ENCODE data around the gene CES5A.

CES5A gene

DNA sequence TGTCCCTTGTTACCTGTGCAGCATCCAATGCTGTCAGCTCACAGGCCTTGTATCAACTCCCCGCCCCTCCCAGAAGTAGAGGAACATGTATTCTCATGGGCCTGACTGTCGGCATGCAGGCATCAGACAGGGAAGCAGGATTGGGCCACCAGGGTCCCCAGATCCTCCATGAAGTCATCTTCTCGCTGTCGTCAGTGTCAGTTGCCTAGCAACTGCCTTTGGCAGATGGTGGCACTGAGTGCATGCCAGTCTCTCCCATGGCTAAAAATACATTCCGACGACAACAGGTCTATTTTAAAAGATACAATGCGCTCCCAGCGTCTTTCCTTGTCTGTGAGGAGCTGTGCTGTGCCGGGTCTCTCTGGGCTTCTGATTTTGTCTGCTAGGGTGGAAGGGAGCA, 36.8 kb upstream of the CES5A start:
- no peaks in the 10 kb centered on the region for H4K20me1 ChIP-seq (ENCODE audit: insufficient read depth, low read length)
- no peak overlapping the region for H3K9ac ChIP-seq (ENCODE audit: low read length)
- 0 out of 2 replicates have a peak, but pooled peaks cover 8% of the 10 kb centered on the region for H3K27me3 ChIP-seq (ENCODE audit: low read depth, low read length)
- no peak overlapping the region for H2AFZ ChIP-seq (ENCODE audit: low read depth, low read length)
- no peaks in the 10 kb centered on the region for H3K36me3 ChIP-seq (replicated peaks; ENCODE audit: low read depth, low read length)
- no peaks in the 10 kb centered on the region for H3K4me1 ChIP-seq (ENCODE audit: low read length)
- H3K27ac ChIP-seq (ENCODE audit: low read length) = no peak overlapping the region
- no peaks in the 10 kb centered on the region for H3K9me3 ChIP-seq (ENCODE audit: insufficient read depth, low read length)
- H3K79me2 ChIP-seq (ENCODE audit: low read length) = no peaks in the 10 kb centered on the region
- TF ChIP-seq EZH2phosphoT487 (IDR thresholded peaks at IDR 0.05; ENCODE audit: low read depth) = no peak
- TF ChIP-seq, protein P1, sequence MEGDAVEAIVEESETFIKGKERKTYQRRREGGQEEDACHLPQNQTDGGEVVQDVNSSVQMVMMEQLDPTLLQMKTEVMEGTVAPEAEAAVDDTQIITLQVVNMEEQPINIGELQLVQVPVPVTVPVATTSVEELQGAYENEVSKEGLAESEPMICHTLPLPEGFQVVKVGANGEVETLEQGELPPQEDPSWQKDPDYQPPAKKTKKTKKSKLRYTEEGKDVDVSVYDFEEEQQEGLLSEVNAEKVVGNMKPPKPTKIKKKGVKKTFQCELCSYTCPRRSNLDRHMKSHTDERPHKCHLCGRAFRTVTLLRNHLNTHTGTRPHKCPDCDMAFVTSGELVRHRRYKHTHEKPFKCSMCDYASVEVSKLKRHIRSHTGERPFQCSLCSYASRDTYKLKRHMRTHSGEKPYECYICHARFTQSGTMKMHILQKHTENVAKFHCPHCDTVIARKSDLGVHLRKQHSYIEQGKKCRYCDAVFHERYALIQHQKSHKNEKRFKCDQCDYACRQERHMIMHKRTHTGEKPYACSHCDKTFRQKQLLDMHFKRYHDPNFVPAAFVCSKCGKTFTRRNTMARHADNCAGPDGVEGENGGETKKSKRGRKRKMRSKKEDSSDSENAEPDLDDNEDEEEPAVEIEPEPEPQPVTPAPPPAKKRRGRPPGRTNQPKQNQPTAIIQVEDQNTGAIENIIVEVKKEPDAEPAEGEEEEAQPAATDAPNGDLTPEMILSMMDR (IDR thresholded peaks at IDR 0.05; ENCODE audit: low read depth, low read length) = no peak
- no peak overlapping the region for H3K4me2 ChIP-seq (ENCODE audit: low read length)
- H3K4me3 ChIP-seq (ENCODE audit: low read length) = no peak overlapping the region

DNA sequence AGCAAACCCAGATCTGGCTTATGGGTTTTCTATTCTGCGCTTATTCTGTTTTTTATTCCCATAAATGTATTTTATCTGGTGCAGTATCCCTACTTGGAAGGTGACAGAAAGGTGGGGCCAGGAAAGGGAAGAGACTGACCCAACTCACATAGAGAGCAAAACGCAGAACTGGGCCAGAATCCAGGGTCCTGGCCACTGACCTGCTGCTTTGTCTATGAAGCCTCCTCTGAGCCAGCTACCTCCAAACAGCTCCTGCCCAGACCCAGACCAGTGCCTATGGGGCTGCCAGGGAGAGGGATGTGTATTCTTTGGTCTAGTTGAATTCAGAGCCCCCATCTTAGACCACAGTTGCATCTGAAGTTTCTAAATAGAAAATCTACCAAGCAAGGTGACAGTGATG, 36.4 kb upstream of the CES5A start:
- H3K9ac ChIP-seq (ENCODE audit: low read length) = no peak overlapping the region
- H3K79me2 ChIP-seq (ENCODE audit: low read length) = no peaks in the 10 kb centered on the region
- H3K27ac ChIP-seq (ENCODE audit: low read length) = no peak overlapping the region
- no peaks in the 10 kb centered on the region for H3K9me3 ChIP-seq (ENCODE audit: insufficient read depth, low read length)
- no peaks in the 10 kb centered on the region for H4K20me1 ChIP-seq (ENCODE audit: insufficient read depth, low read length)
- 0 out of 2 replicates have a peak, but pooled peaks cover 8% of the 10 kb centered on the region for H3K27me3 ChIP-seq (ENCODE audit: low read depth, low read length)
- H3K4me1 ChIP-seq (ENCODE audit: low read length) = no peaks in the 10 kb centered on the region
- H3K36me3 ChIP-seq (replicated peaks; ENCODE audit: low read depth, low read length) = no peaks in the 10 kb centered on the region
- TF ChIP-seq, protein P1 (IDR thresholded peaks at IDR 0.05; ENCODE audit: low read depth, low read length) = no peak
- TF ChIP-seq EZH2phosphoT487 (IDR thresholded peaks at IDR 0.05; ENCODE audit: low read depth) = no peak
- H3K4me3 ChIP-seq (ENCODE audit: low read length) = no peak overlapping the region
- no peak overlapping the region for H3K4me2 ChIP-seq (ENCODE audit: low read length)
- H2AFZ ChIP-seq (ENCODE audit: low read depth, low read length) = no peak overlapping the region

DNA sequence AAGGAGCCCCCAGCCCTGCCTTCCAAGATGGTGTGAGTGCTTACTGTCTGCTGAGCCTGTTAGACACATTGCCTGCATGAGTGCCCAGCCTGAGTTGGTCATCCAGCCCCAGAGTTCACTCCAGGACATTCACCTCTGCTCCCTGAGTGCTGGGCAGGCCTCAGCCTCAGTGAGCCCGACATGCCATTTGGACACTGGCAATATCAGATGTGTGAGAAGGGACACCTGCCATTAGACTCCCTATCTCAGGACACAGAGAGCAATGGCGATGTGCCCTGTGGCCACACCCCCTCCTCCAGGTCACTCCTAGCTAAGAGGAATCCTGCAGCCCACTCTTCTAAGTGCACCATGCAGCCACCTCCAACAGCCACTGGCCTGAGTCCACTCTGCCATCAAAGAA, 34.7 kb upstream of the CES5A start:
- H3K9me3 ChIP-seq (ENCODE audit: insufficient read depth, low read length) = no peaks in the 10 kb centered on the region
- TF ChIP-seq, protein P1 (IDR thresholded peaks at IDR 0.05; ENCODE audit: low read depth, low read length) = no peak
- TF ChIP-seq EZH2phosphoT487 (IDR thresholded peaks at IDR 0.05; ENCODE audit: low read depth) = no peak
- no peaks in the 10 kb centered on the region for H3K36me3 ChIP-seq (replicated peaks; ENCODE audit: low read depth, low read length)
- H3K27ac ChIP-seq (ENCODE audit: low read length) = no peak overlapping the region
- no peaks in the 10 kb centered on the region for H3K4me1 ChIP-seq (ENCODE audit: low read length)
- H3K4me3 ChIP-seq (ENCODE audit: low read length) = no peak overlapping the region
- 0 out of 2 replicates have a peak, but pooled peaks cover 8% of the 10 kb centered on the region for H3K27me3 ChIP-seq (ENCODE audit: low read depth, low read length)
- H3K4me2 ChIP-seq (ENCODE audit: low read length) = no peak overlapping the region
- H4K20me1 ChIP-seq (ENCODE audit: insufficient read depth, low read length) = no peaks in the 10 kb centered on the region
- H3K79me2 ChIP-seq (ENCODE audit: low read length) = no peaks in the 10 kb centered on the region
- H2AFZ ChIP-seq (ENCODE audit: low read depth, low read length) = no peak overlapping the region
- H3K9ac ChIP-seq (ENCODE audit: low read length) = no peak overlapping the region

DNA sequence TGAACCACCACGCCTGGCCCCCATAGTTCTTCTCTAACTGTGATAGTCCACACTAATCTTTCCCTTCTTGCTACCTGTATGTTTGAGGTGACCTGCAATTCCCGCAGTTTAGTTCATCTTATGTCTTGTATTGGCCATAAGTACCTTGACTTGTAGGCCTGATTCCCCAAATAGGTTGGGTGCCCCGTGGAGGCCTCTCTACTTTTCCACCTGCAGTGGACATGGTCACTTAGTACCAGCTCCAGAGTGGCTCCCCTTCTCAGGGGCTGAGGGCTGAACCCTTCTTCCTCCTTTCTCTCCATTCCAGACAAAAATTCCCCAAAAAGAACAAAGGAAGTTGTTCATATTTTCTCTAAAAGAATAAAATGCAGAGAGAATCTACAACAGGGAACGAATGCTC, 33.5 kb upstream of the CES5A start:
- no peak overlapping the region for H3K27ac ChIP-seq (ENCODE audit: low read length)
- H3K4me1 ChIP-seq (ENCODE audit: low read length) = no peaks in the 10 kb centered on the region
- H2AFZ ChIP-seq (ENCODE audit: low read depth, low read length) = no peak overlapping the region
- H4K20me1 ChIP-seq (ENCODE audit: insufficient read depth, low read length) = no peaks in the 10 kb centered on the region
- H3K27me3 ChIP-seq (ENCODE audit: low read depth, low read length) = 0 out of 2 replicates have a peak, but pooled peaks cover 8% of the 10 kb centered on the region
- no peak overlapping the region for H3K9ac ChIP-seq (ENCODE audit: low read length)
- no peaks in the 10 kb centered on the region for H3K36me3 ChIP-seq (replicated peaks; ENCODE audit: low read depth, low read length)
- TF ChIP-seq, protein P1 (IDR thresholded peaks at IDR 0.05; ENCODE audit: low read depth, low read length) = no peak
- no peak for TF ChIP-seq EZH2phosphoT487 (IDR thresholded peaks at IDR 0.05; ENCODE audit: low read depth)
- H3K4me2 ChIP-seq (ENCODE audit: low read length) = no peak overlapping the region
- no peak overlapping the region for H3K4me3 ChIP-seq (ENCODE audit: low read length)
- no peaks in the 10 kb centered on the region for H3K79me2 ChIP-seq (ENCODE audit: low read length)
- peaks cover 6% of the 10 kb centered on the region; the same call in 1 of the 2 replicates for H3K9me3 ChIP-seq (ENCODE audit: insufficient read depth, low read length)
